Stimulated activated CD8-positive, alpha-beta memory T cell treated with anti-CD3 and anti-CD28 coated beads, Interleukin-7, amount 100 ng/mL, for 24 hours (primary cell): ENCODE data around the gene DIAPH2.

Experiments
- DNase-seq: peaks from one replicate; pipeline ENCODE4 v3.0.0-alpha.2; 2020; ENCODE audit warnings: low read depth

Gene DIAPH2

GRCh38 chrX:96978906-96979305 lies 294.3 kb downstream of the DIAPH2 start:
- no peak for DNase-seq

- DNase-seq: no peak
Observed at GRCh38 chrX:96979766-96980165, 295.1 kb downstream of the DIAPH2 start.

GRCh38 chrX:96982161-96982560 lies 297.5 kb downstream of the DIAPH2 start:
- DNase-seq: no peak

- no peak for DNase-seq
Observed at GRCh38 chrX:96984538-96984937, 299.9 kb downstream of the DIAPH2 start.

GRCh38 chrX:96985046-96985445 lies 300.4 kb downstream of the DIAPH2 start:
- no peak for DNase-seq

GRCh38 chrX:96987228-96987627 lies 302.6 kb downstream of the DIAPH2 start:
- DNase-seq: no peak

GRCh38 chrX:96989830-96990571 lies 305.4 kb downstream of the DIAPH2 start:
- no peak for DNase-seq

- no peak for DNase-seq
Observed at GRCh38 chrX:96994093-96994492, 309.5 kb downstream of the DIAPH2 start.

- no peak for DNase-seq
Observed at GRCh38 chrX:96997196-96997595, 312.6 kb downstream of the DIAPH2 start.

GRCh38 chrX:97000682-97001368 lies 316.2 kb downstream of the DIAPH2 start:
- no peak for DNase-seq

- no peak for DNase-seq
Observed at GRCh38 chrX:97006167-97006566, 321.5 kb downstream of the DIAPH2 start.

- no peak for DNase-seq
Observed at GRCh38 chrX:97009391-97009790, 324.7 kb downstream of the DIAPH2 start.

GRCh38 chrX:97011540-97011939 lies 326.9 kb downstream of the DIAPH2 start:
- no peak for DNase-seq

GRCh38 chrX:97016106-97016505 lies 331.5 kb downstream of the DIAPH2 start:
- DNase-seq: no peak

GRCh38 chrX:97021680-97022079 lies 337.0 kb downstream of the DIAPH2 start:
- no peak for DNase-seq

GRCh38 chrX:97026406-97026805 lies 341.8 kb downstream of the DIAPH2 start:
- DNase-seq: no peak

- no peak for DNase-seq
Observed at GRCh38 chrX:97027384-97027922, 342.8 kb downstream of the DIAPH2 start.

GRCh38 chrX:97030463-97030862 lies 345.8 kb downstream of the DIAPH2 start:
- DNase-seq: no peak

GRCh38 chrX:97030947-97031346 lies 346.3 kb downstream of the DIAPH2 start:
- DNase-seq: no peak

- DNase-seq: no peak
Observed at GRCh38 chrX:97039363-97040029, 354.9 kb downstream of the DIAPH2 start.

- DNase-seq: no peak
Observed at GRCh38 chrX:97045470-97045869, 360.8 kb downstream of the DIAPH2 start.

GRCh38 chrX:97046867-97047266 lies 362.2 kb downstream of the DIAPH2 start:
- no peak for DNase-seq

GRCh38 chrX:97050392-97050791 lies 365.8 kb downstream of the DIAPH2 start:
- DNase-seq: no peak
